Measurements from ENCODE around the gene SEMA3D. TPM values are rescaled to one million over a fixed set of nuclear protein-coding genes. Genes with fewer than 3 reads are reported as not detected.
A peak's percentile ranks its signal among the peaks of the same experiment; 100 is the strongest.

Gene SEMA3D
- total RNA-seq, 1 donor = 0.72 TPM

DNA sequence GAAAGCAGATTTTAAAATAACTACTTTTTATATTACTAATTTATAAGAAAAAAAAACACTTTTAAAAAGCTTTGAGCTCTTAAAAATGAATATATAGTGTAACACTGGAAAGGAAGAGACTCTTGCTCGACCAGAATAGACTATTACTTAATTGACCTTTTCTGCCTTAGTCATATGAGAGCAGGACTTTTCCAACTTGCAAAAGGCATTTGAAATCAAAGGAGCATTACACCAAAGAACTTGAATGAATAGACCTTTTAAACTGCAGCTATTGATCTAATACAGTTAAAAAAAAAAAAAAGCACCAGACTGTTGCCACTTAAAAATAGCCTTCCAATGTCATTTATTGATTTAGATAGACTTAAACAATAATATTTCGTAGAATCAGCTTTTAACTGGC is 17.2 kb upstream of the SEMA3D start:
- no peaks in the 10 kb centered on the region for H3K9me3 ChIP-seq (ENCODE audit: low read depth, low read length)
- H3K27me3 ChIP-seq (ENCODE audit: insufficient read depth, low read length) = no peaks in the 10 kb centered on the region
- TF ChIP-seq, protein P1, sequence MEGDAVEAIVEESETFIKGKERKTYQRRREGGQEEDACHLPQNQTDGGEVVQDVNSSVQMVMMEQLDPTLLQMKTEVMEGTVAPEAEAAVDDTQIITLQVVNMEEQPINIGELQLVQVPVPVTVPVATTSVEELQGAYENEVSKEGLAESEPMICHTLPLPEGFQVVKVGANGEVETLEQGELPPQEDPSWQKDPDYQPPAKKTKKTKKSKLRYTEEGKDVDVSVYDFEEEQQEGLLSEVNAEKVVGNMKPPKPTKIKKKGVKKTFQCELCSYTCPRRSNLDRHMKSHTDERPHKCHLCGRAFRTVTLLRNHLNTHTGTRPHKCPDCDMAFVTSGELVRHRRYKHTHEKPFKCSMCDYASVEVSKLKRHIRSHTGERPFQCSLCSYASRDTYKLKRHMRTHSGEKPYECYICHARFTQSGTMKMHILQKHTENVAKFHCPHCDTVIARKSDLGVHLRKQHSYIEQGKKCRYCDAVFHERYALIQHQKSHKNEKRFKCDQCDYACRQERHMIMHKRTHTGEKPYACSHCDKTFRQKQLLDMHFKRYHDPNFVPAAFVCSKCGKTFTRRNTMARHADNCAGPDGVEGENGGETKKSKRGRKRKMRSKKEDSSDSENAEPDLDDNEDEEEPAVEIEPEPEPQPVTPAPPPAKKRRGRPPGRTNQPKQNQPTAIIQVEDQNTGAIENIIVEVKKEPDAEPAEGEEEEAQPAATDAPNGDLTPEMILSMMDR (IDR thresholded peaks at IDR 0.05; ENCODE audit: extremely low read depth, low read depth, low read length) = no peak
- H3K4me1 ChIP-seq (ENCODE audit: insufficient read depth, low read length) = no peaks in the 10 kb centered on the region
- no peaks in the 10 kb centered on the region for H4K20me1 ChIP-seq (ENCODE audit: insufficient read depth, low read length)
- no peak overlapping the region for H3K27ac ChIP-seq (ENCODE audit: low read depth, low read length)
- no peak overlapping the region for H3K4me2 ChIP-seq (ENCODE audit: insufficient read depth, low read length)
- H3K36me3 ChIP-seq (ENCODE audit: insufficient read depth, low read length) = no peaks in the 10 kb centered on the region
- H3K79me2 ChIP-seq (ENCODE audit: insufficient read depth, low read length) = no peaks in the 10 kb centered on the region
- no peak overlapping the region for H2AFZ ChIP-seq (ENCODE audit: low read length)
- no peak overlapping the region for H3K4me3 ChIP-seq (ENCODE audit: insufficient read depth, low read length)
- DNase-seq (ENCODE audit: insufficient read length, low spot score, missing footprints) = no peak

DNA sequence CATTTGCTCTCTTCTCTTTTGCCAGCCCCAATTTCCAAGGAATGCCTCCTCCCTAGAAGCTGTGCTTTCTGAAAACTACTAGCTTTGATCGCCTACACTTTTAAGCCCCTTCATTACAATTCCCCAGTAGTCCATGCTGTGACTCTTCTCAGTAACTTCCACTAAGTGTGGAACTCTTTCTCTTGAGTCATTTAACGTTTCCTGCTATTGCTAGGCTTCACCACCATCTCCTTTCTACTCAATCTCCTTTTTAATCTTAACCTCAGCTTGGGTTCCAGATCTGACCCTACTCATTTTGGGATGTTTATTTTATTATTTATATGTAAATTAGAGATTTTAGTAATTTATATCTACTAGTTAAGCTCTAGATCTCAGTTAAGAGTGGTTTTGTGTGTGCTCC is 14.4 kb upstream of the SEMA3D start:
- TF ChIP-seq, protein P1 (IDR thresholded peaks at IDR 0.05; ENCODE audit: extremely low read depth, low read depth, low read length) = no peak
- H3K9me3 ChIP-seq (ENCODE audit: low read depth, low read length) = no peaks in the 10 kb centered on the region
- no peak overlapping the region for H3K4me3 ChIP-seq (ENCODE audit: insufficient read depth, low read length)
- H3K27me3 ChIP-seq (ENCODE audit: insufficient read depth, low read length) = no peaks in the 10 kb centered on the region
- no peak for DNase-seq (ENCODE audit: insufficient read length, low spot score, missing footprints)
- H3K27ac ChIP-seq (ENCODE audit: low read depth, low read length) = no peak overlapping the region
- H3K4me1 ChIP-seq (ENCODE audit: insufficient read depth, low read length) = no peaks in the 10 kb centered on the region
- no peaks in the 10 kb centered on the region for H3K79me2 ChIP-seq (ENCODE audit: insufficient read depth, low read length)
- no peaks in the 10 kb centered on the region for H3K36me3 ChIP-seq (ENCODE audit: insufficient read depth, low read length)
- no peak overlapping the region for H3K4me2 ChIP-seq (ENCODE audit: insufficient read depth, low read length)
- no peak overlapping the region for H2AFZ ChIP-seq (ENCODE audit: low read length)
- no peaks in the 10 kb centered on the region for H4K20me1 ChIP-seq (ENCODE audit: insufficient read depth, low read length)

DNA sequence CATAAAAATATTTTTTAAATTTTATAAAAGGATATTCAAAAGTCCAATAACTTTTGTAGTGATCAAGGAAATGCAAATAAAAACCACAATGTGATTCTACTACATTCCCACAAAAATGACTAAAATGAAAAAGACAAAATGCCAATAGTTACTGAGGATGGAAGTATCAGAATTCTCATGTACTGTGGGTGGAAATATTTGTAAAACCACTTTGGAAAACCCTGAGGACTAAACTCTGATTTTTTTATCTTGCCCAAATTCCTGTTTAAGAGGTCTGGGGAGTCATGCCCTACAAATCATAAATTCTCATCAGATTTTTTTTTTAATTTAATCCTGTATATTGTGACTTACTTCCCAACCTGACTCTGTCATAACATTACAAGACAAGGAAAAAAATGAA is 9.8 kb upstream of the SEMA3D start:
- Histone ChIP-seq H3K4me2 (ENCODE audit: insufficient read depth, low read length) (no peak overlapping the region), H3K4me3 (ENCODE audit: insufficient read depth, low read length) (no peak overlapping the region), H3K79me2 (ENCODE audit: insufficient read depth, low read length) (no peaks in the 10 kb centered on the region), H3K4me1 (ENCODE audit: insufficient read depth, low read length) (no peaks in the 10 kb centered on the region), H3K27ac (ENCODE audit: low read depth, low read length) (no peak overlapping the region), H3K36me3 (ENCODE audit: insufficient read depth, low read length) (no peaks in the 10 kb centered on the region), H3K27me3 (ENCODE audit: insufficient read depth, low read length) (peaks cover 23% of the 10 kb centered on the region), H3K9me3 (ENCODE audit: low read depth, low read length) (no peaks in the 10 kb centered on the region), H4K20me1 (ENCODE audit: insufficient read depth, low read length) (no peaks in the 10 kb centered on the region), H2AFZ (ENCODE audit: low read length) (no peak overlapping the region)
- DNase-seq (ENCODE audit: insufficient read length, low spot score, missing footprints) = no peak
- TF ChIP-seq, protein P1 (IDR thresholded peaks at IDR 0.05; ENCODE audit: extremely low read depth, low read depth, low read length) = no peak

DNA sequence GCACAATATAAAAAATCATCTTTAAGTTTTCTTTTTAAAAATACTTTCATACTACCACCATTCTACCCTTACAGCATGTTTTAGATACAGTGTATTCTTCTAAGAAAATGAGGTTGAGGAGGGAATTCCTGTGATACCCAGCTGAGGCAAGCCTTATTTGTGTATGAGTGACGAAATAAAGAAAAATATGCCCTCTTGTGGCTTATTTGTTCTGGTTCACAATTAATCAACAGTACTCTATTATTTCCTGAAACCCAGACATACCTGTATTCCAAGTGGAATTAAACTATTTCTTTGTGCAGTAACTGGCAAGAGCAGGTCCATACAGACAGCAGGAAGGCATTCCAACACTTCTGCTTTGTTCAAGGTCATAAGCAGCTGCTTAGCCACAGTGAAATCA is 4.5 kb upstream of the SEMA3D start:
- Histone ChIP-seq H3K27me3 (ENCODE audit: insufficient read depth, low read length) (peaks cover 53% of the 10 kb centered on the region), H3K79me2 (ENCODE audit: insufficient read depth, low read length) (no peaks in the 10 kb centered on the region), H3K36me3 (ENCODE audit: insufficient read depth, low read length) (no peaks in the 10 kb centered on the region), H4K20me1 (ENCODE audit: insufficient read depth, low read length) (no peaks in the 10 kb centered on the region), H3K27ac (ENCODE audit: low read depth, low read length) (no peak overlapping the region), H3K9me3 (ENCODE audit: low read depth, low read length) (no peaks in the 10 kb centered on the region), H2AFZ (ENCODE audit: low read length) (no peak overlapping the region), H3K4me2 (ENCODE audit: insufficient read depth, low read length) (no peak overlapping the region), H3K4me3 (ENCODE audit: insufficient read depth, low read length) (no peak overlapping the region), H3K4me1 (ENCODE audit: insufficient read depth, low read length) (no peaks in the 10 kb centered on the region)
- TF ChIP-seq, protein P1 (IDR thresholded peaks at IDR 0.05; ENCODE audit: extremely low read depth, low read depth, low read length) = peak; percentile 46
- DNase-seq (ENCODE audit: insufficient read length, low spot score, missing footprints) = no peak
